Mucosa of descending colon (tissue), 3 donors: Measurements from ENCODE around the gene CAND1. TPM values are rescaled to one million over a fixed set of nuclear protein-coding genes. Genes with fewer than 3 reads are reported as not detected.
A peak's percentile ranks its signal among the peaks of the same experiment; 100 is the strongest.

ENCODE experiments used
- ATAC-seq: fragments of 200-7000 bp; cut with Tn5 transposase; one replicate; pipeline ENCODE4 v1.9.1; 2020; ENCODE audit warnings: mild to moderate bottlenecking, moderate library complexity
- DNase-seq, 3 donors: peaks; one replicate each; pipeline ENCODE4 v3.0.0-alpha.2; 2020
- H3K36me3 ChIP-seq: fragments of 200-600 bp; one replicate; pipeline ENCODE4 v1.8.0; 2021; ENCODE audit warnings: low read depth, mild to moderate bottlenecking
- H3K4me1 ChIP-seq: fragments of 200-600 bp; one replicate; pipeline ENCODE4 v1.8.0; 2021; ENCODE audit warnings: low read depth, mild to moderate bottlenecking
- H3K4me3 ChIP-seq: fragments of 200-600 bp; one replicate; pipeline ENCODE4 v1.8.0; 2021; ENCODE audit warnings: mild to moderate bottlenecking
- H3K9me3 ChIP-seq: fragments of 200-600 bp; one replicate; pipeline ENCODE4 v1.8.0; 2021; ENCODE audit warnings: mild to moderate bottlenecking
- intact Hi-C, 2 donors: fragments of 100-400 bp; cut with DNase I in 1 of 2; cut with micrococcal nuclease in 1 of 2; formaldehyde crosslinking; loops; one replicate each; pipeline versions ENCODE4 v1.11.0 to v1.11.1; 2022; cut with DNase I, micrococcal nuclease
- long read RNA-seq, 2 donors: library from polyadenylated mRNA; unstranded; transcript quantifications; one replicate each; pipeline ENCODE4 v2.0.0, GENCODE V29; 2019 to 2021
- total RNA-seq, 3 donors: library from RNA; stranded (reverse); fragmentation: NEBNext Ultra II Directional in 2 of 3; extraction: Animal tissue kit (Norgen Biotek cat#: 25700) in 2 of 3; gene quantifications; one replicate each; pipeline versions ENCODE4 v1.2.1 to v1.2.4, GENCODE V29; 2021 to 2023
- TF ChIP-seq, protein P1 (sequence below): fragments of 200-600 bp; IDR thresholded peaks from one replicate; pipeline ENCODE4 v1.8.0; 2022; ENCODE audit warnings: antibody characterized with exemption, mild to moderate bottlenecking
- donor health status: DM: no; HTN: no; CAD: no; lungs with moderate emphysema.
- donor health status: DM: no; HTN: no; CAD: no.
- donor health status: DM: no; HTN: yes; CAD: no.

CAND1 gene
- 100 to 1,000 TPM in 2 of 3 donors, 10 to 100 TPM in 1; 95.1 to 114 (median 101) TPM for total RNA-seq
- long read RNA-seq, donor 1, full-length matches to known transcripts = 37 of 54 reads
- long read RNA-seq, donor 1, partial matches to known transcripts = 13 of 54 reads
- long read RNA-seq, donor 1, other reads (novel, unspliced or antisense) = 4 of 54 reads
- long read RNA-seq, donor 2, full-length matches to known transcripts = 7 of 14 reads
- long read RNA-seq, donor 2, partial matches to known transcripts = 5 of 14 reads
- long read RNA-seq, donor 2, other reads (novel, unspliced or antisense) = 2 of 14 reads

GRCh38 chr12:67268896-67269632 lies at the start of gene CAND1:
Gene CAND1 (plus strand): TSS chr12:67269358. CDS start chr12:67269718, 360 bp downstream.
- Histone ChIP-seq H3K9me3 (no peaks in the 10 kb centered on the region), H3K4me3 (peak within 1 kb of the TSS; percentile 86), H3K36me3 (no peaks in the 10 kb centered on the region), H3K4me1 (peaks cover 22% of the 10 kb centered on the region)
- intact Hi-C loops = no loop called here
- peak; percentile 92 for ATAC-seq
- peak; percentile 97 to 99 (median 98) for DNase-seq
- TF ChIP-seq, protein P1, sequence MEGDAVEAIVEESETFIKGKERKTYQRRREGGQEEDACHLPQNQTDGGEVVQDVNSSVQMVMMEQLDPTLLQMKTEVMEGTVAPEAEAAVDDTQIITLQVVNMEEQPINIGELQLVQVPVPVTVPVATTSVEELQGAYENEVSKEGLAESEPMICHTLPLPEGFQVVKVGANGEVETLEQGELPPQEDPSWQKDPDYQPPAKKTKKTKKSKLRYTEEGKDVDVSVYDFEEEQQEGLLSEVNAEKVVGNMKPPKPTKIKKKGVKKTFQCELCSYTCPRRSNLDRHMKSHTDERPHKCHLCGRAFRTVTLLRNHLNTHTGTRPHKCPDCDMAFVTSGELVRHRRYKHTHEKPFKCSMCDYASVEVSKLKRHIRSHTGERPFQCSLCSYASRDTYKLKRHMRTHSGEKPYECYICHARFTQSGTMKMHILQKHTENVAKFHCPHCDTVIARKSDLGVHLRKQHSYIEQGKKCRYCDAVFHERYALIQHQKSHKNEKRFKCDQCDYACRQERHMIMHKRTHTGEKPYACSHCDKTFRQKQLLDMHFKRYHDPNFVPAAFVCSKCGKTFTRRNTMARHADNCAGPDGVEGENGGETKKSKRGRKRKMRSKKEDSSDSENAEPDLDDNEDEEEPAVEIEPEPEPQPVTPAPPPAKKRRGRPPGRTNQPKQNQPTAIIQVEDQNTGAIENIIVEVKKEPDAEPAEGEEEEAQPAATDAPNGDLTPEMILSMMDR = no peak

GRCh38 chr12:67220065-67220464 lies 49.1 kb upstream of the CAND1 start:
- DNase-seq (peak in 1 of 3 donors; percentile 41), ATAC-seq (no peak)
- Histone ChIP-seq H3K36me3 (no peaks in the 10 kb centered on the region), H3K4me1 (no peaks in the 10 kb centered on the region), H3K4me3 (no peak overlapping the region), H3K9me3 (no peaks in the 10 kb centered on the region)
- TF ChIP-seq, protein P1 = no peak
- intact Hi-C loops = loop anchor here in 1 of 2 donors (10.0 kb wide), 1 partner anchor 315 kb away; no protein-coding TSS in a partner anchor

DNA sequence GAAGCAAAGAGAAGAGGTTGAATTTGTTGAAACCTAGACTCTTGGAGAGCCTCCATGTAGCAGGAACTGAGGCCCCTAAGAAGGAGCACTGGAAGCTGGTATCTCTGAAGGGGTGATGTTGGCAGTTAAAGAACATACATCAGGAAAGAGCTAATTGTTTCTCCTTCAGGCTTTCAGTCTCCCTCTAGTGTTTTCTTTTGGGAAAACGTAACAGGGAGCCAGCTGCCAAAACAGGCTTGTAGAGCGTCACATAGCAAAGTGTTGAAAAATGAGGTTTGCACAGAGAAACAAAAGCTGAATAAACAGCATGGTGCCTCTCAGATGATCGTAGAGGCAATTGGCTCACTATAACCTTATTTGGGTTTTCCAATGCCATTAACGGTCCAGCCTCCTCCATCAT lies 46.9 kb upstream of the CAND1 start:
- ATAC-seq (no peak), DNase-seq (no peak)
- no peaks in the 10 kb centered on the region for H3K9me3 ChIP-seq
- TF ChIP-seq, protein P1 = no peak
- H3K36me3 ChIP-seq = no peaks in the 10 kb centered on the region
- H3K4me1 ChIP-seq = no peaks in the 10 kb centered on the region
- intact Hi-C loops = loop anchor here in 1 of 2 donors (10.0 kb wide), 1 partner anchor 318 kb away; no protein-coding TSS in a partner anchor
- no peak overlapping the region for H3K4me3 ChIP-seq

DNA sequence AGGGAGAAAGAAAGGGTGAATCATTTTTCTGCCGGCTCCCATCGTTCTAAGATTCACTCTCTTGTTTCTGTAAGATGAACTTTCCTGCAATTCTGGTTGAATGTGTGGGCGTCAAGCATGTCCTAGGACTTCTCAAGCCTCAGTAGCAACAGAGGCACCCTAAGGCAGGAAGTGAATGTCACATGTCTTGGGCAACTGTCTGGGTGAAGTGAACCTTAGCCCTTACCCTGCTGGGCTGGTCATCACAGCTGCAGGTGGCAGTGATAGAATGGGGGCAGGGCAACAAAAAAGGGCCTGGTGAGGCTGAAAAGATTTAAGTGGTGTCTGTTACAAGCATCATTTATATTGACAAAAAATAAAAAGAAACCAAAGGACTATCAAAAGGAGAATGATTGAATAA lies 45.9 kb upstream of the CAND1 start:
- intact Hi-C loops = loop anchor here in 1 of 2 donors (10.0 kb wide), 1 partner anchor 318 kb away; no protein-coding TSS in a partner anchor
- DNase-seq (no peak), ATAC-seq (no peak)
- H3K4me1 ChIP-seq = no peaks in the 10 kb centered on the region
- H3K9me3 ChIP-seq = no peaks in the 10 kb centered on the region
- H3K36me3 ChIP-seq = no peaks in the 10 kb centered on the region
- H3K4me3 ChIP-seq = no peak overlapping the region
- TF ChIP-seq, protein P1 = no peak

GRCh38 chr12:67237231-67237630 lies 31.9 kb upstream of the CAND1 start:
- Histone ChIP-seq H3K4me1 (no peaks in the 10 kb centered on the region), H3K4me3 (no peak overlapping the region), H3K9me3 (no peaks in the 10 kb centered on the region), H3K36me3 (no peaks in the 10 kb centered on the region)
- intact Hi-C loops = no loop called here
- no peak for DNase-seq
- ATAC-seq = no peak
- TF ChIP-seq, protein P1 = no peak
